ENCODE data around the gene ASTN1.

ASTN1 gene

GRCh38 chr1:177164380-177165068, at the start of gene ASTN1:
TSS of gene ASTN1 (minus strand) at chr1:177164712. CDS start at chr1:177164676, 36 bp downstream.
- in situ Hi-C loops (cut with HindIII; ENCODE audit: low pct_ligation_motif_present, low pct_unique_long_range_greater_than_20kb, low sequenced_read_pairs) = no loop called here
- DNase-seq = no peak

- no peak for DNase-seq
- in situ Hi-C loops (cut with HindIII; ENCODE audit: low pct_ligation_motif_present, low pct_unique_long_range_greater_than_20kb, low sequenced_read_pairs) = no loop called here
These were observed 46.7 kb upstream of the ASTN1 start for GRCh38 chr1:177211231-177211630.

GRCh38 chr1:177210071-177210470, 45.6 kb upstream of the ASTN1 start:
- in situ Hi-C loops (cut with HindIII; ENCODE audit: low pct_ligation_motif_present, low pct_unique_long_range_greater_than_20kb, low sequenced_read_pairs) = no loop called here
- no peak for DNase-seq

GRCh38 chr1:177209357-177209756, 44.8 kb upstream of the ASTN1 start:
- in situ Hi-C loops (cut with HindIII; ENCODE audit: low pct_ligation_motif_present, low pct_unique_long_range_greater_than_20kb, low sequenced_read_pairs) = no loop called here
- DNase-seq = peak; percentile 98

GRCh38 chr1:177208920-177209319, 44.4 kb upstream of the ASTN1 start:
- in situ Hi-C loops (cut with HindIII; ENCODE audit: low pct_ligation_motif_present, low pct_unique_long_range_greater_than_20kb, low sequenced_read_pairs) = no loop called here

GRCh38 chr1:177206831-177207355, 42.4 kb upstream of the ASTN1 start:
- no peak for DNase-seq
- in situ Hi-C loops (cut with HindIII; ENCODE audit: low pct_ligation_motif_present, low pct_unique_long_range_greater_than_20kb, low sequenced_read_pairs) = no loop called here

More at GRCh38 chr1:177208920-177209319, 44.4 kb upstream of the ASTN1 start:
- no peak for DNase-seq

- DNase-seq = no peak
- in situ Hi-C loops (cut with HindIII; ENCODE audit: low pct_ligation_motif_present, low pct_unique_long_range_greater_than_20kb, low sequenced_read_pairs) = no loop called here
These were observed 35.8 kb upstream of the ASTN1 start for GRCh38 chr1:177200290-177200689.

- in situ Hi-C loops (cut with HindIII; ENCODE audit: low pct_ligation_motif_present, low pct_unique_long_range_greater_than_20kb, low sequenced_read_pairs) = loop anchor here (25.0 kb wide), 1 partner anchor 286 kb away; no protein-coding TSS in a partner anchor
- no peak for DNase-seq
These were observed 33.7 kb upstream of the ASTN1 start for GRCh38 chr1:177198243-177198642.

GRCh38 chr1:177190308-177190970, 25.9 kb upstream of the ASTN1 start:
- DNase-seq = no peak
- in situ Hi-C loops (cut with HindIII; ENCODE audit: low pct_ligation_motif_present, low pct_unique_long_range_greater_than_20kb, low sequenced_read_pairs) = loop anchor here (25.0 kb wide), 1 partner anchor 278 kb away; no protein-coding TSS in a partner anchor

GRCh38 chr1:177186639-177187038, 22.1 kb upstream of the ASTN1 start:
- in situ Hi-C loops (cut with HindIII; ENCODE audit: low pct_ligation_motif_present, low pct_unique_long_range_greater_than_20kb, low sequenced_read_pairs) = loop anchor here (25.0 kb wide), 1 partner anchor 274 kb away; no protein-coding TSS in a partner anchor
- DNase-seq = no peak

- in situ Hi-C loops (cut with HindIII; ENCODE audit: low pct_ligation_motif_present, low pct_unique_long_range_greater_than_20kb, low sequenced_read_pairs) = loop anchor here (25.0 kb wide), 1 partner anchor 273 kb away; no protein-coding TSS in a partner anchor
- peak; percentile 46 for DNase-seq
These were observed 20.7 kb upstream of the ASTN1 start for GRCh38 chr1:177185209-177185608.

GRCh38 chr1:177183836-177184235, 19.3 kb upstream of the ASTN1 start:
- DNase-seq = no peak
- in situ Hi-C loops (cut with HindIII; ENCODE audit: low pct_ligation_motif_present, low pct_unique_long_range_greater_than_20kb, low sequenced_read_pairs) = loop anchor here (25.0 kb wide), 1 partner anchor 272 kb away; no protein-coding TSS in a partner anchor

GRCh38 chr1:177181631-177182291, 17.2 kb upstream of the ASTN1 start:
- peak; percentile 73 for DNase-seq
- in situ Hi-C loops (cut with HindIII; ENCODE audit: low pct_ligation_motif_present, low pct_unique_long_range_greater_than_20kb, low sequenced_read_pairs) = loop anchor here (25.0 kb wide), 1 partner anchor 269 kb away; no protein-coding TSS in a partner anchor

GRCh38 chr1:177181280-177181630, 16.7 kb upstream of the ASTN1 start:
- in situ Hi-C loops (cut with HindIII; ENCODE audit: low pct_ligation_motif_present, low pct_unique_long_range_greater_than_20kb, low sequenced_read_pairs) = loop anchor here (25.0 kb wide), 1 partner anchor 269 kb away; no protein-coding TSS in a partner anchor
- no peak for DNase-seq

GRCh38 chr1:177174921-177175634, 10.6 kb upstream of the ASTN1 start:
- no peak for DNase-seq
- in situ Hi-C loops (cut with HindIII; ENCODE audit: low pct_ligation_motif_present, low pct_unique_long_range_greater_than_20kb, low sequenced_read_pairs) = loop anchor here (25.0 kb wide), 1 partner anchor 263 kb away; no protein-coding TSS in a partner anchor

GRCh38 chr1:177173976-177174375, 9.5 kb upstream of the ASTN1 start:
- DNase-seq = no peak
- in situ Hi-C loops (cut with HindIII; ENCODE audit: low pct_ligation_motif_present, low pct_unique_long_range_greater_than_20kb, low sequenced_read_pairs) = no loop called here

- in situ Hi-C loops (cut with HindIII; ENCODE audit: low pct_ligation_motif_present, low pct_unique_long_range_greater_than_20kb, low sequenced_read_pairs) = no loop called here
- DNase-seq = no peak
These were observed 8.4 kb upstream of the ASTN1 start for GRCh38 chr1:177172866-177173265.

GRCh38 chr1:177172272-177172671, 7.8 kb upstream of the ASTN1 start:
- no peak for DNase-seq
- in situ Hi-C loops (cut with HindIII; ENCODE audit: low pct_ligation_motif_present, low pct_unique_long_range_greater_than_20kb, low sequenced_read_pairs) = no loop called here
